Activated CD4-positive, alpha-beta T cell treated with anti-CD3 and anti-CD28 coated beads, Interleukin-10, Interleukin-2, amounts not matched to agents 100 ng/mL and 50 ng/mL, durations not matched to agents 16 hours and 8 hours (primary cell): ENCODE results near the gene RAD51B.
"Not testable (repeated sequence)": the region's sequence is repeated elsewhere in the genome, so short reads cannot be mapped to it uniquely, and the experiment has no call there.

Experiments
- DNase-seq: peaks from one replicate; pipeline ENCODE4 v3.0.0-alpha.2; 2020

RAD51B gene

DNA sequence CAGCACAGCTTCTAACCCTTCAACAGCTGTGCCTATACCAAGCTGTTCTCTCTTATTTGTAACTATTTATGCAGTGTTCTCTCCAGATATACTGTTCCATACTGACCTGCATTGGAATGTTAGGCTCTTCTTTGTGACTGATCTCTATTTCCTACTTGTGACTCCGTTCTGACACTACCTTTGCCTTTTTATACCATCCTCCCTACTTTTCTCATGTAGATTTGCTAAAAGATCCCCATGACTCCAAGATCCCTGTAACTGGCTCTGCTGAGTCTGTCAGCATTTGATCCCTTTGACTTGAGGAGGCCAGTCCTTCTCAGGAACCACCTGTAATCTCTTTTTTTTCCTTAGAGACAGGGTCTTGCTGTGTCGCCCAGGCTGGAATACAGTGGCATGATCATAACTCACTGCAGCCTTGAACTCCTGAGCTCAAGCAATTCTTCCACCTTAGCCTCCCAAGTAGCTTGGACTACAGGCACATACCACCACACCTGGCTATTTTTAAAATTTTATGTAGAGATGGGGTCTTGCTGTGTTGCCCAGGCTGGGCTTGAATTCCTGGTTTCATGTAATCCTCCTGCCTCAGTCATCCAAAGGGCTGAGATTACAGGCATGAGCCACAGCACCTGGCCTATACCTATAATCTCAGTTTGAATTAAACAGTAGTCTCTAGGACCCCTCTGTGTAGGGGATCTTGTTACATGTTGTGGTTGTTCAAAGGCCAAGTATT, 605.0 kb downstream of the RAD51B start:
- no peak for DNase-seq

DNA sequence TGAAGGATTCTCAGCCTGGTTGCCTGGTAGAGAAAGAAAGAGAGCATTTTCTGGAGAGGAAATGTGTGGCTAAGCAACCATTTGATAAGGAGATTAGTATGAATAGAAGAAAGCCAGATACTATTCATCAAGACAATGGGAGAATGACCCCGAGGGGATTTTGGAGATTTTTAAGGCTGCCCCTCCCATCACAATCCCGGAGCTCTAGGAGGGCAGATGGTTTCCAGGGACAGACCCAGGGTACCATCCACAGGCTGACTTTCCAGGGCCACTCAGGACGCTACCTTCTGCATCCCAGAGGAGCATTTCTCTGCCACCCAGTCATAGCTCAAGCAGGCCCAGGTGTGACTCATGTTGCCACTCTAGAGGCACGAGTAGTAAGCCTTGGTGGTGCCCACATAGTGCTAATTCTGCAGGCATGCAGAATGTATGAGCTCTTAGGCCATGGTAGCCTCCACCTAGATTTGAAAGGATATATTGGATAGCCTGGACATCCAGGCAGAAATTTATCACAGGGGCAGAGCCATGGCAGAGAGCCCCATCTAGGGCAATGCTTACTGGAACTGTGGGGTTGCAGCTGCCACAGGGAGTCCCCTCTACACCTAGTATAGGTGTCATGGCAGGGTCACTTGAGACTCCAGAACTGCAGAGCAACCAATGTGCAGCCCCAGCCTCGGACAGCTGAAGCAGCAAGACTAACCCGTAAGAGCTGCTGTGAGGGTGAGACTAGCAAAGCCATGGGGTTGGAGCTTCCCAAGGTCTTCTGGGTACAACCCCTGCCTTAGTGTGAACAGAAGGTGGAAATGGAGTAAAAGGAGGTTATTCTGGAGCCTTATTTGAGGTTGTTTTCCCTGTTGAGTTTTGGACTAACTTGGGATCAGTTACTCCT, 607.3 kb downstream of the RAD51B start:
- DNase-seq: no peak

DNA sequence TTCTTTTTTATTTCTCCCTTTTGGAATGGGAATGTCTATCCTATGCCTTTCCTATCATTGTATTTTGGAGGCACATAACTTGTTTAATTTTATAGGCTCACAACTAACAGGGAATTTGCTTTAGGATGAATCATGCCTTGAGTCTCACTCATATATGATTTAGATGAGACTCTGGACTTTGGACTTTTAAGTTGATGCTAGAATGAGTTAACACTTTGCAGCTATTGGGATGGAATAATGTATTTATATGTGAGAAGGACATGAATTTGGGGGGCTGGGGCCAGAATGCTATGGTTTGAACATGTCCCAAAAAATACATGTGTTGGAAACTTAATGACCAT, 607.9 kb downstream of the RAD51B start:
- DNase-seq: no peak

DNA sequence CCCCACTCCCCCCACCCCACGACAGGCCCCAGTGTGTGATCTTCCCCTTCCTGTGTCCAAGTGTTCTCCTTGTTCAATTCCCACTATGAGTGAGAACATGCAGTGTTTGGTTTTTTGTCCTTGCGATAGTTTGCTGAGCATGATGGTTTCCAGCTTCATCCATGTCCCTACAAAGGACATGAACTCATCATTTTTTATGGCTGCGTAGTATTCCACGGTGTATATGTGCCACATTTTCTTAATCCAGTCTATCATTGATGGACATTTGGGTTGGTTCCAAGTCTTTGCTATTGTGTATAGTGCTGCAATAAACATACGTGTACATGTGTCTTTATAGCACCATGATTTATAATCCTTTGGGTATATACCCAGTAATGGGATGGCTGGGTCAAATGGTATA, 609.3 kb downstream of the RAD51B start:
- not testable (repeated sequence) for DNase-seq

DNA sequence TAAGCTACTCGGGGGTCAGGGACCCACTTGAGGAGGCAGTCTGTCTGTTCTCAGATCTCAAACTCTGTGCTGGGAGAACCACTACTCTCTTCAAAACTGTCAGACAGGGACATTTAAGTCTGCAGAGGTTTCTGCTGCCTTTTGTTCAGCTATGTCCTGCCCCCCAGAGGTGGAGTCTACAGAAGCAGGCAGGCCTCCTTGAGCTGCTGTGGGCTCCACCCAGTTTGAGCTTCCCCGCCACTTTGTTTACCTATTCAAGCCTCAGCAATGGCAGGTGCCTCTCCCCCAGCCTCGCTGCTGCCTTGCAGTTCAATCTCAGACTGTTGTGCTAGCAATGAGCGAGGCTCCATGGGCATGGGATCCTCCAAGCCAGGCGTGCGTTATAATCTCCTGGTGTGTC, 614.6 kb downstream of the RAD51B start:
- not testable (repeated sequence) for DNase-seq

DNA sequence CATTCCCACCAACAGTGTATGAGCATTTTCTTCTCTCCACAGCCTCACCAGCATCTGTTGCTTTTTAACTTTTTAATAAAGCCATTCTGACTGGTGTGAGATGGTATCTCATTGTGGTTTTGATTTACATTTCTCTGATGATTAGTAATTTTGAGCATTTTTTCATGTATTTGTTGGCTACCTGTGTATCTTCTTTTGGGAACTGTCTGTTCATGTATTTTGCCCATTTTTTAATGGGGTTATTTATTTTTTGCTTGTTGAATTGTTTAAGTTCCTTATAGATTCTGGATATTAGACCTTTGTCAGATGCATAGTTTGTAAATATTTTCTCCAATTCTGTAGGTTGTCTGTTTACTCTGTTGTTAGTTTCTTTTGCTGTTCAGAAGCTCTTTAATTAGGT, 616.1 kb downstream of the RAD51B start:
- DNase-seq: not testable (repeated sequence)

DNA sequence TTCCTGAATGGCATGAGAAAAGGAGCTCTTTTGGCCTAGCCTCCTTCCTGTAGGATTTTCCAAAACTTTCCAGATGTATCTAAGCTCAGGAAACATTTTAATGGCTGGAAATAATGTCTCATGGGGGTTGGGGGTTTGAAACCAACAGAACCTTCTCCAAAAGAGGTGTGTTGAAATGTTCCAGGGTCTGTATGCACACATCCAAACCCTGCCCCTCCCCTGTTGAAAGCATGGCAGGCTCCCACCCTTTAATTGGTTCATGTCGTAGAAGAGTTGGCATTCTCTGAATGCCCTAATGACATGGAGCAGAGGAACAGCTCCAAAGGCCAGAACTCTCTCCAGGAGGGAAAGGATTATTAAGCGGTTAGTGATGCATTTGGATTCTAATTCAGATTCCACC, 620.1 kb downstream of the RAD51B start:
- no peak for DNase-seq

DNA sequence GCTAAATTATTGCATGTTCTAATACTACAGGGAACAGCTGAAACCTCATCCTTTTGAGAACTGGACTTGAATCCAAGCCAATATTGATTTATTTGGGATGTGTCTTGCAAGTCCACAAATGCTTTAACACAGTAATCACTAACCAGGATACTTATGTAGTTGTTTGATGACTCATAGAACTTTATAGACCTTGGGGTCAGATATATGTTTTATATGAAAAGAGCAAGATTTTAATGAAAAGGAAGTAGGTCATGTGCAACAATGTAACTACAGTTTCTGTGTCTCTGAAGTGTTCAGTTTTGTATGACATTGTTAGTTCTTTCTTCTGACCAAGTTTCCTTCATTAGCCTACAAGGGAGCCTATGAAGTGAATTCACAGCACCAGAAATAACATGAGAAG, 621.2 kb downstream of the RAD51B start:
- no peak for DNase-seq

DNA sequence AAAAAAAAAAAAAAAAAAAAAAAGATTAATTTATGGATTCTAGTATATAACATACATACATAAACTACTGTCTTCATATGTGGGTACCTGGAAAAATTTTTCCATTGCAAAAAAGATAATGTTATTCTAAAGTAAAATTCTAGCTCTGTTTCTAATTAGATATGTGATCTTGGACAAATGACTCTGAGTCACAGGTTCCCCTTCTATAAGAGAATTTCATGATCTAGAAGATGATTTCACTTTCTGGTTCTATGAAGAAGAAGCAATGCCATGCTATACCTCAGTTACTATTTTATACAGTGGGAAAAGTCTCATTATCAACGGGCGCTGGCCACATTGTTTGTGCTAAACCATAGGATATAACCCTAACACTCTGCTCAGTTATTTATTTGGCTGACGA, 622.0 kb downstream of the RAD51B start:
- no peak for DNase-seq

DNA sequence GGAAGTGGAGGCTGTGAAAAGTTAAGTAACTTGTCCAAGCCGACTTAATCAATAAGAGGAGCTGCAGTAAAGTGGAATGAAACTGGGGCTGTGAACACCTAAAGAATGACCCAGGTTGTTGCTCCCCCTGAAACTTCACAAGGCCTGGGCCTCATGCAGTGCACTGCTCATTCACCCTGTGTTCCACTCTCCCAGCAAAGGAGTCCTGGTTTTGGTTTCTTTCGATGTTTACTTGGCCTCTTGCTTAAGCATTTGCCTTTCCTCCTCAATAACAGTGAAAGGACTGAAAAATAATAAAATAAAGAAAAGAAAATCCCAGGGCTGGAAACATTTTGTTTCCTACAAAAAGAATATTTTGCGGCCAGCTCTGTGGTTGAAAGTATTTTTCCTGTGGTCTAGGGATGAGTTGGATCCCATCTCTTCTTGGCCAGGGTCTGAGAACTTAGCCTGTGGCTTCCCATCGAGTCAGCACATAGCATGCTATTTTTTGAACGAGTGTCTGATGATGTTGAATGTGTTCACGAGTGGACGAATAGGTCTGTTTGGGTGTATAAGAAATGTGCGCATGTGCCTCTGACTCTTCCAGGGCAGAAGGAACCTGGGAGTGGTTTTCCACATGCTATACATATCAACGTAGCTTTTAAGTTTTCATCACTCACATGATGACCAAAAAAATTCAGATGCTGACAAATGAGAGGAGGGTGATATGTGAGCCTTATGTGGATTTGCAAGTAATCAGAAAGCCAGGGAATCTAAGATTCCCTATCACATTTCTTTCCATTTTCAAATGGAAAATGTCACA, 623.5 kb downstream of the RAD51B start:
- no peak for DNase-seq

DNA sequence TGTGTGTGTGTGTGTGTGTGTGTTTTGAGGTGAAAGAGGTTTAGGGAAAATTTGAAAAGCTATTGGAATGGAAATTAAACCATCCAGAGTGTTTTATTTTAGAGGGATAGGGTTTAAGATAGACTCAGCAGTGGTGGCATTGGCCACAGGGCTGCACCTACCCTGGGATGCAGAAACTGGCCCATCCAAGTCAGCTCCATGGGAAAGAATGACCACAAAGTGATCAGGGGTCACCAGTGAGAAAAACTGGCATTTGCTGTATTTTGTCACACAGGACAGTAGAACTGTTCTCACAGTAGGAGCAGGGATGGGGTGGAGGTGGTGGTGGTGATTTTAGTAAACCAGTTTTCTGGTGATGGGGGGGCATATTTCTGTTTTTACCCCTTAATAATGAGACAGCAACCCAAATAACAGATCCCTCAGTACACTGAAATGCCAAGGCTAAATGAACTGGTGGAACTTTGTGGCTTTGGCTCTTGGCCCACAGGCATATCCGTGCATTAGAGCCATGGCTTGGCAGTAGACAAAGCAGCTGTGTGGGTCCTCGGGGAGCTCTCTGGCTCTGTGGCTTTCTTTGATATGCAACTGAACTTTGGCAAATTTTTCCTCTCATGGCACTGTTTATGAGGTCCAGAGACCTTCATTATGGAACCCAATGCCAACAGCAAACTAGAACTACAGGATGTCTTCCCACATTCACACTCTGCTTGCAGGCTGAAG, 625.0 kb downstream of the RAD51B start:
- no peak for DNase-seq

DNA sequence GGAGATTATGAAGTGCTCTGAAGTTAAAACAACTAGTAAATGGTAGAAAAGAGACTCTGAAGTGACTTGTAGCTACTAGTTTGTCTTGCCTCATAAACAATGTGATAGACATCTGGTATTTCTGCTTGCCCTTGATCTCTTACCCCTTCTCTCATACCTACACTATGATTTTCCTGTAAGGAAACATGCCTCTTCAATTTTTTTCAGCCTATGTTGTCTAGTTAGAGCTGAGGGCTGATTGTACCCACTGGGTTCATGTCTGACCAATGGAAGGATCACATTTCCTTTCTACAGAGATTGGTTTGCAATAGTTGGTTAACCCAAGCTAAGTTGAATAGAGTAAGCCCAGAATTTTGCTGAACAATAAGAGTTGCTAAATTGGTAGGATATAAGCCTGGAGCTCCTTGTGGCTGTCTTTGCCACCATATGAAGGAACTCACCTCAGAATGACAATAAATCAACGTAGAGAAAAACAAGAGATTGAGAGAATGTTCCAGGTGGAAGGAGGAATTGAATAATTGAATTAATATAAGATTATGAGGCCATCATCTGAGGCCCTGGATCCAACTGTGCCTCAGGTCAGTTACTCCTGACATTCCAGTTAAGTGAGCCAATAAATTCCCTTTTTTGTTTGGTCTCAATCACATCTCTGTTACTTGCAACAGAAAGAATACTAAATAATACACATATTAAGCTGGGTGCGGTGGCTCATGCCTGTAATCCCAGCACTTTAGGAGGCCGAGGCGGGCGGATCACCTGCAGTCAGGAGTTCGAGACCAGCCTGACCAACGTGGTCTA, 626.9 kb downstream of the RAD51B start:
- DNase-seq: no peak

DNA sequence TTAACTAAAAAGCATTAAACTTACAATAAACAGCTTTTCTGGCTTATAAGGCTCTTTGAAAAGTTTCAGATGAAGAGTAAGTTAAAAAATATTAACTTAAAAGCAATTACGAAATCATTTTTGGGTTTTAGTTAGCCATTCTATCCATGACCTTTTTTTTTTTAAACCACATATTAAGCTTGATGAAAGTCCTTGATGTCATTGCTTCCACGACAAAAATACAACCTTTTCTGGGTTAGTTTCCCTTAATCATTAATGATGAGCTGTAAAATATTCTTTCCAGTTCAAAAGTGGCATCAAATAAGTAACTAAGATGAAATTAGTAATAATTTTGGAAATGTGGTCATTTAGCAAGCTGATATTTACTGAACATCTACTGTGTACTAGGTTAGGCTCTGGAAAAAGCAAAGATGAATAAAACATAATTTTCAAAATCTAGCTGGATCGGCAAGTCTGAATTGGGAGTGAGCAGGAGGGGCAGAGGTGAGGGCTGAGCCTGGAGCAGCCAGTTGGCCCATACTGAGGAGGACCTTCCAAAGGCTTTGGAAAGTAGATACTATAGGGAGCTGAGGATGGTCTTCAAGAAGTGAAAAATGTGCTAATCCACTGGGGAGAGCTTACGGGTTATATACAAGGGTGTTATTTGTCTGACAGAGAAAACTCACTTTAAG, 628.1 kb downstream of the RAD51B start:
- no peak for DNase-seq

DNA sequence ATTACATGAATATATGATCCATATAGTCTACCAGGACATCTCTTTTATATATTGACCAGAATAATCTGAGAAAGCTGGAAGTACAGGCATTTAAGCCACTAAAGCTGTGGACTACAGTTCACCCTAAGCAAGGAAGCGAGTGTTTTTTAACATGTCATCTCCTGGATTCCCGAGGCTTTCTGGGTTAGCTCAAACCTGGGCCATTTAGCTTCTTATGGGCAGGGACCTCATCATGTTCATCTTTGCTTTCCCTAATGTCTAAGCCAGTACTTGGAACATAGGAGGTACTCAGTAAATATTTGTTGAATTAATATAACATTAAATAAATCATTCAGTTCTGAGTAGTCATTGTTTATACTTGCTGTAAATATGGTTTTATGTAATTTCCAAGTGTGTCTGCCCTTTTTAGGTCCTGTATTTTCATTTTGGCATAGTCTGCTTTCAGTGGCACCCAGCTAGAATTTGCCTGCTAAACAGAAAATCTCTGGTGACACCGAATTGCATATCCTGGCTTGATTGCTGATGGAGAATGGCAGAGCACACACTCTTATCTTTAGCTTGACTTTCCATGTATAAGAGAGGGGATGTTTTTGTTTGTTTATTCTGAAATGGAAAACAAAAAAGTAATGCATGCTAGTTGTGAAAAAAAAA, 628.8 kb downstream of the RAD51B start:
- no peak for DNase-seq

DNA sequence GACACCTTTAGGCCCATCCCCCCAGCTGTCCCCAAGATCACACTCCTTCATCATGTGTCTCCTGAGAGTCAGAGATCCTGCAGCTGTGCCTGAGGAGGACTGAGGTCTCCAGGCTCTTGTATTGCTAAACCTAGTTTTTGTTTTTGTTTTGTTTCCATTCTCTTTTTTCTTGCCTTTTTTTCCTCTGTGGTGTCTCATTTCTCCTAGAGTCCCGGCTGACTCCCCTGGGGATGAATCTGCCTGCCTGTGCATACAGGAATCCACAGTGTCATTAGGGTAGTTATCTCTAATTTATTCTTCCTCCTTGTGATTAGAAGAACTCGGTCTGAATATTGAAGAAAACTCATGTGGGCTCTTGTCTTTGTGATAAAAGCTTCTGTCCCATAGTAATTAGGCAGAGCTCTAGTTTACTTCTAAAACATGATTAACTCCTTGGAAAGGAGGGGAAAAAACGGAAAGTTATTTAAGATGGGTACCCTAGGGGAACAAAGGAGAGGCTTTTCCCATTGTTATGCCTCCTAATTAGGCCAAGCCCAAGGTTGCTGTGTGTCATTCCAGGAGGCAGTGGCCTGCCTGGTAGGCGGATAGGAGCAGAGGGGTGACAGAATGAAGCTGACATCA, 630.1 kb downstream of the RAD51B start:
- no peak for DNase-seq

DNA sequence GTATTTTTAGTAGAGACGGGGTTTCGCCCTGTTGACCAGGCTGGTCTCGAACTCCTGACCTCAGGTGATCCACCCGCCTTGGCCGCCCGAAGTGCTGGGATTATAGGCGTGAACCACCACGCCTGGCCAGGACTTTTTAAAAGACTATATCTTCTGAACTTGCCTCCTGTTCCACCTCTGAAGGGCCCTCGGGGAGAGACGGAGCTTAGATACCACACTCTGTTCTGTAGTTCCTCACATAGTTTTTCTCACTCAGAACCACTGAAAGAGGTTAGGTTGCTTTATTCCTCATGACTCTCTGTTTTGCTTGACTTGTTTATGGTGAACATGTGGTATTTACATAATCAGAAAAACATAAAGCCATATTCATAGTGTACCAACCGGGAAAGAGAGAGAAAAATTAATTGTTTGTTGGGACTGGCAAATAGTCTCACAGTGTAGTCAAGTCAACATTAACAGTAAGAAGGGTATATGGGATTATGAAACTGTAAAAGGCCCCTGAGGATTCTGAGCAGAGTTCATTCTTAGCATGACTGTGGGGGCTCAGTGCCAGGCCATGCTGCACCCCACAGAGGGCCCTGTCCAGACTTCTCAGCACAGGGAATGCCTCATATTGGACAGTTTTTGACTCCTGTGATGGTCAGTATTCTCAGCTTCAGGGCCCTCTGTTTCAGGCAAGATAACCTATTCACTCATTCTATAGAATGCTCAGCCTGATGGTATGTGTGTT, 631.0 kb downstream of the RAD51B start:
- DNase-seq: no peak

DNA sequence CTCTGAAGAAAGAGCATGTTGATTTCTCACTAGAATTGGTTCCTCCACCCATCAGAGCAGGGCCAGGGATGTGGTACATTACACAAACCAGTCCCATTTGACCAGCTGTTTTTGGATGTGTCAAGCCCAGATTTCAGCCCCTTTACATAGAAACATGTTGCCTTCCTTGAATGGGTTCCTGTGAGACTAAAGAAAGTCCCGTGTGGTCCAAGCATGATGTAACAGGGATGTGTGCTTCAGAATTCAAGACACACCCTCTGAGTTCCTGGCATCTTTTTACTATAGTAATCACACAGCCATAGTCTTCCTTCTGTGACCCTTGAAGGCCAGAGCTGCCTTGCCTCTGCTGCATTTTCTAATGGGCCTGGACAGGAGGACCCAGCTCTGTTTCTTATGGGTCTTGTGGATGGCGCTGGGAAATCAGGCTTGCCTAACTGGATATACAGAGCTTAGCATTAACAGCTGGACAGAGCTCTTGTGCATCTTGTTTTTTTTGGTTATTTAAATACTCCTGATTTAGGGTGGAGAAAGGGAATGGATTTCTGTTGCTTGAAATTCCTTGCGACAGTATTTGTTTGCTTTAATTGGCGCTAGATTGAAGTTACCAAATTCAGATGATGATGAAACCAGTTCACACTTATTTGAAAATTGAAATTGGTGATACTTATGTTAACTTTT, 632.3 kb downstream of the RAD51B start:
- DNase-seq: no peak

DNA sequence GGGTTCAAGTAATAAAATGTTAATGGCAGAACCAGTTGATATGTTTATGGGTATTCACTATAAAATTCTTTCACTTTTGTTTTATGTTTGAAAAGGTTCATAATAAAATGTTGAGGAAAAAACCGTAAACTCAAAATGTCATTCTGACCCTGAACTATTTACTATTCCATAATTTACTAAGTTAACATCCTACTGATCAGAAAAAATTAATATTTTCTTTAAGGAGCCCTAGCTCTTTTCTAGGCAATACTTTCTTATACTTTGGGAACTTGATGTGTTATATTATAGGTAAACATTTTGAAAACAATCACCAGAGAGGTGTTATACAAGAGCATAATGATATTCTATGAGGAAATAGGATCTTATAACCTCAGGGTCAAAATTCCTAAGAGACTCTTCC, 638.7 kb downstream of the RAD51B start:
- no peak for DNase-seq

DNA sequence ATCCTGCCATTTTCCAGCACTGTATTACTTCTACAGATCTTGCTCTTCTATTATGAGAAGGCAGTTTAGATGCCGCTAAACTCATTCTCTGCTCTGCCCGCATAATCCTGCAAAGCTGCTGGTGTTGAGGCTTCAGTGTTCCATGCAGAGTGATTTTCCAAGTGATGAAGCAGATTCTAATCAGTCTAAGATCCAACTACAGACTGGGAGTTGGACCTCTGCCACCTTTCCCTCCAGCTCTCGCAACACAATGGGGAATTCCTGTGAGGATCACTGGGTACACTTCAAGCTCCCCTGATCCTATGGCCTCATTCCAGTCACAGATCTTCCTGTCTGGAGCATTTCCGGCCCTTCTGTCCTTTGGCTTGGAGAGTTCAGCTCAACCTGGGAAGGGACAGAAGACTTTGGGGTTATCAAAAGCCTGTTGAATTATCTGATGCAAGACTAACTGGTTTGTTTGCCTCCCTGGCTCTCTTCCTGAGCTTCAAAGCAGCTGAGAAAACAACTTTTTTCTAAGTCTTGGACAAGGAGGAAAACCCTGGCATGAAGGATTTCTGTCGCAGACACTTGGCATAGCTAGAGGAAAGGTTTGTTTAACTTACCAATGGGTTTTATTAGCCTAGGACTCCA, 639.4 kb downstream of the RAD51B start:
- no peak for DNase-seq
